ENCODE results near the gene PLXDC1.

- TF ChIP-seq TAF1 (IDR thresholded peaks at IDR 0.05; ENCODE audit: borderline replicate concordance, insufficient read depth, low read length) = no peak
- TF ChIP-seq POLR2AphosphoS5 (IDR thresholded peaks at IDR 0.05; ENCODE audit: low read depth, low read length) = no peak
- TF ChIP-seq REST (IDR thresholded peaks at IDR 0.05; ENCODE audit: insufficient read depth in 1 of 2, low read depth in 2 of 2, low read length in 2 of 2) = no peak
Observed at GRCh38 chr17:39110435-39111136, 40.9 kb downstream of the PLXDC1 start.
